ENCODE data around the gene MCTP1.

The MCTP1 gene

GRCh38 chr5:94920570-94920969, 364.3 kb downstream of the MCTP1 start:
- no peak for TF ChIP-seq ZFP30 (CRISPR knock-in tag; IDR thresholded peaks at IDR 0.05)
- TF ChIP-seq ZNF565 (CRISPR knock-in tag; conservative IDR thresholded peaks at IDR 0.05; ENCODE audit: low read depth): no peak
- no peak for TF ChIP-seq CSDC2 (CRISPR knock-in tag; IDR thresholded peaks at IDR 0.05)
- TF ChIP-seq RARB (CRISPR knock-in tag; IDR thresholded peaks at IDR 0.05): no peak
- no peak for TF ChIP-seq ZNF70 (CRISPR knock-in tag; IDR thresholded peaks at IDR 0.05)
- TF ChIP-seq ISL1 (CRISPR knock-in tag; IDR thresholded peaks at IDR 0.05): no peak
- TF ChIP-seq TCF4 (CRISPR knock-in tag; IDR thresholded peaks at IDR 0.05; ENCODE audit: borderline replicate concordance): no peak
- TF ChIP-seq GLIS3 (CRISPR knock-in tag; IDR thresholded peaks at IDR 0.05): no peak
- ATAC-seq: no peak

GRCh38 chr5:94916619-94917018, 368.3 kb downstream of the MCTP1 start:
- ATAC-seq: no peak

GRCh38 chr5:94911276-94911675, 373.6 kb downstream of the MCTP1 start:
- no peak for ATAC-seq
- no peak for TF ChIP-seq ZFP3 (CRISPR knock-in tag; IDR thresholded peaks at IDR 0.05)
- no peak for TF ChIP-seq TCF4 (CRISPR knock-in tag; IDR thresholded peaks at IDR 0.05; ENCODE audit: borderline replicate concordance)
- no peak for TF ChIP-seq ZNF70 (CRISPR knock-in tag; IDR thresholded peaks at IDR 0.05)
- no peak for TF ChIP-seq RARB (CRISPR knock-in tag; IDR thresholded peaks at IDR 0.05)
- no peak for TF ChIP-seq PPARA (CRISPR knock-in tag; IDR thresholded peaks at IDR 0.05; ENCODE audit: borderline replicate concordance)
- TF ChIP-seq ESRRG (CRISPR knock-in tag; IDR thresholded peaks at IDR 0.05): no peak
- no peak for TF ChIP-seq POU6F1 (CRISPR knock-in tag; IDR thresholded peaks at IDR 0.05; ENCODE audit: borderline replicate concordance, low read depth)
- no peak for TF ChIP-seq PATZ1 (CRISPR knock-in tag; IDR thresholded peaks at IDR 0.05; ENCODE audit: borderline replicate concordance)
- TF ChIP-seq ZNF565 (CRISPR knock-in tag; conservative IDR thresholded peaks at IDR 0.05; ENCODE audit: low read depth): no peak
- no peak for TF ChIP-seq SNAI2 (CRISPR knock-in tag; IDR thresholded peaks at IDR 0.05)

More at GRCh38 chr5:94916619-94917018, 368.3 kb downstream of the MCTP1 start:
- no peak for TF ChIP-seq CREB5 (CRISPR knock-in tag; IDR thresholded peaks at IDR 0.05; ENCODE audit: low read depth)
- no peak for TF ChIP-seq ESRRG (CRISPR knock-in tag; IDR thresholded peaks at IDR 0.05)
- no peak for TF ChIP-seq ZFP30 (CRISPR knock-in tag; IDR thresholded peaks at IDR 0.05)
- TF ChIP-seq TOX (CRISPR knock-in tag; IDR thresholded peaks at IDR 0.05; ENCODE audit: borderline replicate concordance): no peak
- no peak for TF ChIP-seq TSHZ2 (CRISPR knock-in tag; IDR thresholded peaks at IDR 0.05)
- TF ChIP-seq CSRNP3 (CRISPR knock-in tag; IDR thresholded peaks at IDR 0.05): no peak
- TF ChIP-seq RARB (CRISPR knock-in tag; IDR thresholded peaks at IDR 0.05): no peak
- TF ChIP-seq POU6F1 (CRISPR knock-in tag; IDR thresholded peaks at IDR 0.05; ENCODE audit: borderline replicate concordance, low read depth): no peak
- TF ChIP-seq PPARA (CRISPR knock-in tag; IDR thresholded peaks at IDR 0.05; ENCODE audit: borderline replicate concordance): no peak
- no peak for TF ChIP-seq ZNF565 (CRISPR knock-in tag; conservative IDR thresholded peaks at IDR 0.05; ENCODE audit: low read depth)
- no peak for TF ChIP-seq ZC3H10 (CRISPR knock-in tag; IDR thresholded peaks at IDR 0.05)
- no peak for TF ChIP-seq TCF4 (CRISPR knock-in tag; IDR thresholded peaks at IDR 0.05; ENCODE audit: borderline replicate concordance)
- no peak for TF ChIP-seq ZNF70 (CRISPR knock-in tag; IDR thresholded peaks at IDR 0.05)
- TF ChIP-seq BACH2 (CRISPR knock-in tag; IDR thresholded peaks at IDR 0.05; ENCODE audit: borderline replicate concordance): no peak

Data from SK-N-SH treated with all-trans-retinoic acid at 6 μM for 48 hours (cell line).